Esophagus squamous epithelium (tissue), 5 donors: ENCODE results near the gene CCSER1. TPM values are rescaled to one million over a fixed set of nuclear protein-coding genes. Genes with fewer than 3 reads are reported as not detected.

Experiments
- DNase-seq: peaks from one replicate; lab custom pipeline; 2025; lab: John Stamatoyannopoulos, UW
- H3K27ac ChIP-seq, 4 donors: fragments of 200-600 bp; sonication (generic); one replicate each; pipeline ENCODE4 v1.5.1; 2016 to 2019; ENCODE audit warnings: mild to moderate bottlenecking in 1 of 4
- H3K27me3 ChIP-seq, 4 donors: fragments of 200-600 bp; sonication (generic); 1 replicate in 3 of 4; 2 replicates in 1 of 4; pipeline versions ENCODE4 v1.5.1 to v1.6.0; 2017 to 2021; ENCODE audit warnings: antibody characterized with exemption in 1 of 4
- H3K36me3 ChIP-seq, 3 donors: fragments of 200-600 bp; sonication (generic); one replicate each; pipeline ENCODE4 v1.5.1; 2016 to 2019
- H3K4me1 ChIP-seq, 3 donors: fragments of 200-600 bp; sonication (generic); one replicate each; pipeline ENCODE4 v1.5.1; 2017 to 2019
- H3K4me3 ChIP-seq, 4 donors: fragments of 200-600 bp; sonication (generic); 1 replicate in 3 of 4; 2 replicates in 1 of 4; pipeline ENCODE4 v1.5.1; 2016 to 2019; ENCODE audit warnings: mild to moderate bottlenecking in 2 of 4, moderate library complexity in 1 of 4
- H3K9me3 ChIP-seq, 3 donors: fragments of 200-600 bp; sonication (generic); one replicate each; pipeline ENCODE4 v1.5.1; 2016 to 2019
- CTCF ChIP-seq, 6 experiments: fragments of 450-650 bp in 4 of 6; fragments of 200-600 bp in 2 of 6; sonication (generic) in 2 of 6; IDR thresholded peaks; one replicate each; pipeline ENCODE4 v1.5.1; 2016 to 2019; ENCODE audit warnings: antibody characterized with exemption in 6 of 6, mild to moderate bottlenecking in 4 of 6, moderate library complexity in 4 of 6
- POLR2A ChIP-seq, 4 donors: fragments of 450-650 bp; IDR thresholded peaks; one replicate each; pipeline ENCODE4 v1.6.1; 2017; ENCODE audit warnings: antibody characterized with exemption in 4 of 4, mild to moderate bottlenecking in 4 of 4, moderate library complexity in 3 of 4
- WGBS, 2 donors: methylation state at CpG; one replicate each; pipeline ENCODE4 v1.1.5; 2018; 5-methylcytosine and 5-hydroxymethylcytosine counted together
- intact Hi-C: fragments of 100-400 bp; cut with DNase I; formaldehyde crosslinking; loops from one replicate; pipeline ENCODE4 v1.15.0; 2022
- total RNA-seq, 4 donors: library from RNA; depleted of rRNA; stranded (reverse); fragments of >200 nt; gene quantifications; one replicate each; pipeline ENCODE4 v1.1.0, GENCODE V29; 2016
- donor health status: DM: yes; HTN: yes; CAD: no.

Gene CCSER1
- total RNA-seq, 4 donors from 2014 or later: 1.2 to 12.4 (median 2.2) TPM

- Histone ChIP-seq H3K36me3 (no peaks in the 10 kb centered on the region), H3K27me3 (no peaks in the 10 kb centered on the region), H3K4me3 (no peak overlapping the region), H3K9me3 (no peaks in the 10 kb centered on the region), H3K4me1 (no peaks in the 10 kb centered on the region), H3K27ac (no peak overlapping the region)
- no peak for TF ChIP-seq POLR2A (IDR thresholded peaks at IDR 0.05)
- no peak for TF ChIP-seq CTCF (IDR thresholded peaks at IDR 0.05)
- DNase-seq: no peak
- WGBS, 2 donors: 82 to 95% methylated on average over 1 of the region's 1 CpG
- intact Hi-C loops: no loop called here
Observed at GRCh38 chr4:90994851-90995574, 867.8 kb downstream of the CCSER1 start.

GRCh38 chr4:90995996-90996395, 868.8 kb downstream of the CCSER1 start:
- TF ChIP-seq POLR2A (IDR thresholded peaks at IDR 0.05) (no peak), CTCF (IDR thresholded peaks at IDR 0.05) (no peak)
- DNase-seq: no peak
- Histone ChIP-seq H3K9me3 (no peaks in the 10 kb centered on the region), H3K4me3 (no peak overlapping the region), H3K27me3 (no peaks in the 10 kb centered on the region), H3K27ac (no peak overlapping the region), H3K36me3 (no peaks in the 10 kb centered on the region), H3K4me1 (no peaks in the 10 kb centered on the region)
- WGBS, 2 donors: 33 to 34% methylated on average over 1 of the region's 1 CpG
- intact Hi-C loops: no loop called here

GRCh38 chr4:90996813-90997212, 869.6 kb downstream of the CCSER1 start:
- no peak for DNase-seq
- intact Hi-C loops: no loop called here
- Histone ChIP-seq H3K4me1 (no peaks in the 10 kb centered on the region), H3K4me3 (no peak overlapping the region), H3K27ac (no peak overlapping the region), H3K36me3 (no peaks in the 10 kb centered on the region), H3K27me3 (no peaks in the 10 kb centered on the region), H3K9me3 (no peaks in the 10 kb centered on the region)
- TF ChIP-seq CTCF (IDR thresholded peaks at IDR 0.05) (no peak), POLR2A (IDR thresholded peaks at IDR 0.05) (no peak)
- 78 to 94% methylated on average over 1 of the region's 1 CpG for WGBS, 2 donors

GRCh38 chr4:91015861-91016260, 888.7 kb downstream of the CCSER1 start:
- Histone ChIP-seq H3K4me3 (no peak overlapping the region), H3K4me1 (no peaks in the 10 kb centered on the region), H3K36me3 (no peaks in the 10 kb centered on the region), H3K27me3 (no peaks in the 10 kb centered on the region), H3K9me3 (no peaks in the 10 kb centered on the region), H3K27ac (no peak overlapping the region)
- 42 to 48% methylated on average over 3 of the region's 3 CpGs for WGBS, 2 donors
- DNase-seq: no peak
- no peak for TF ChIP-seq CTCF (IDR thresholded peaks at IDR 0.05)
- TF ChIP-seq POLR2A (IDR thresholded peaks at IDR 0.05): no peak
- intact Hi-C loops: no loop called here

GRCh38 chr4:91019513-91019912, 892.3 kb downstream of the CCSER1 start:
- 28 to 33% methylated on average over 1 of the region's 1 CpG for WGBS, 2 donors
- Histone ChIP-seq H3K4me1 (no peaks in the 10 kb centered on the region), H3K4me3 (no peak overlapping the region), H3K36me3 (no peaks in the 10 kb centered on the region), H3K27me3 (no peaks in the 10 kb centered on the region), H3K9me3 (no peaks in the 10 kb centered on the region), H3K27ac (no peak overlapping the region)
- TF ChIP-seq POLR2A (IDR thresholded peaks at IDR 0.05) (no peak), CTCF (IDR thresholded peaks at IDR 0.05) (no peak)
- no peak for DNase-seq
- intact Hi-C loops: no loop called here
